Fibroblast of pulmonary artery (primary cell): ENCODE results near the gene KCNMA1.

Source experiments
- DNase-seq: peaks from one replicate; pipeline ENCODE4 v3.0.0-alpha.2; 2010; ENCODE audit warnings: low read depth
- H3K4me3 ChIP-seq: replicated peaks from 2 replicates; pipeline ENCODE4 v1.5.1; 2011; ENCODE audit warnings: low read depth, mild to moderate bottlenecking, control low read depth, low read length, moderate library complexity
- TF ChIP-seq, protein P1 (sequence below): IDR thresholded peaks from 2 replicates; pipeline ENCODE4 v1.5.1; 2011; ENCODE audit warnings: mild to moderate bottlenecking, control low read depth, low read length, inconsistent platforms; ENCODE audit errors: missing control alignments

Gene KCNMA1

DNA sequence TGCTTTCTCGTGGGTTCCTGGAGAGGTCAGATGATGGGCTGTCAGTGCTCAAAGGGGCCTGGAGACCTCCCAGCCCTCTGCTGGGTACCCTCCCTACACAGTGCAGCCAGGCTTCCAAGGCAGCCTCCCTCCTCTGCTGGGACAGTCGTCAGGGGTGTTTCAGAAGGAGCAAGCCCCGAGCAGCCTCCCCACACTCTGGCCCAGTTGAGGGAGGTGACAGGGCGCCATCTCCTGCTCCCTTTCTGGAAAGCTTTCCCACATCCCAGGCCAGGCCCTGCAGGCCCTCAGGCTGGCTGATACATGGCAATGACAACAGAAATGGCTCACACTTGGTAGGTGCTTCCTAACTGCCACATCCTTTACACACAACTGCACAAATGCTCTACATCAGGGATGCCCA lies 32.1 kb downstream of the KCNMA1 start:
- TF ChIP-seq, protein P1, sequence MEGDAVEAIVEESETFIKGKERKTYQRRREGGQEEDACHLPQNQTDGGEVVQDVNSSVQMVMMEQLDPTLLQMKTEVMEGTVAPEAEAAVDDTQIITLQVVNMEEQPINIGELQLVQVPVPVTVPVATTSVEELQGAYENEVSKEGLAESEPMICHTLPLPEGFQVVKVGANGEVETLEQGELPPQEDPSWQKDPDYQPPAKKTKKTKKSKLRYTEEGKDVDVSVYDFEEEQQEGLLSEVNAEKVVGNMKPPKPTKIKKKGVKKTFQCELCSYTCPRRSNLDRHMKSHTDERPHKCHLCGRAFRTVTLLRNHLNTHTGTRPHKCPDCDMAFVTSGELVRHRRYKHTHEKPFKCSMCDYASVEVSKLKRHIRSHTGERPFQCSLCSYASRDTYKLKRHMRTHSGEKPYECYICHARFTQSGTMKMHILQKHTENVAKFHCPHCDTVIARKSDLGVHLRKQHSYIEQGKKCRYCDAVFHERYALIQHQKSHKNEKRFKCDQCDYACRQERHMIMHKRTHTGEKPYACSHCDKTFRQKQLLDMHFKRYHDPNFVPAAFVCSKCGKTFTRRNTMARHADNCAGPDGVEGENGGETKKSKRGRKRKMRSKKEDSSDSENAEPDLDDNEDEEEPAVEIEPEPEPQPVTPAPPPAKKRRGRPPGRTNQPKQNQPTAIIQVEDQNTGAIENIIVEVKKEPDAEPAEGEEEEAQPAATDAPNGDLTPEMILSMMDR: no peak
- no peak overlapping the region for H3K4me3 ChIP-seq
- DNase-seq: no peak

DNA sequence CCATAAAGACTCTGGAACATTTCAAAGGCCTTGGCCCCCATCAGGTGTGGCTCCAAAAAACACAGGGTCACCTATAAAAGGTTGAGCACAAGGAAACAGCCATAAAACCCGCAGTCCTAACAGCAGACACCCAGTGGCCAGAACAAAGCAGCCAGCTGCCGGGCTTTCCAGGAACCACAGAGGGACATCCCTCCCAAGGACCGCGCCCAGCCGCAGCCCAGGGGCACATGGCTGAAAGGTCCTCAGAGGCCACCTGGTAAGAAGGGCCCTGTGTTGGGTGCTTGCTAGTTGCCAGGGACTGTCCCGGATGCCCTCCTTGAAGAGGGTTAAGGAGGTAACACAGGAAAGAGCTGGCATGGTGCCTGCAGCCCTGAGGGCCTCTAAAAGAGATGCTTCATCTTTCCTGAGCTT lies 32.7 kb downstream of the KCNMA1 start:
- TF ChIP-seq, protein P1: no peak
- H3K4me3 ChIP-seq: no peak overlapping the region
- no peak for DNase-seq

DNA sequence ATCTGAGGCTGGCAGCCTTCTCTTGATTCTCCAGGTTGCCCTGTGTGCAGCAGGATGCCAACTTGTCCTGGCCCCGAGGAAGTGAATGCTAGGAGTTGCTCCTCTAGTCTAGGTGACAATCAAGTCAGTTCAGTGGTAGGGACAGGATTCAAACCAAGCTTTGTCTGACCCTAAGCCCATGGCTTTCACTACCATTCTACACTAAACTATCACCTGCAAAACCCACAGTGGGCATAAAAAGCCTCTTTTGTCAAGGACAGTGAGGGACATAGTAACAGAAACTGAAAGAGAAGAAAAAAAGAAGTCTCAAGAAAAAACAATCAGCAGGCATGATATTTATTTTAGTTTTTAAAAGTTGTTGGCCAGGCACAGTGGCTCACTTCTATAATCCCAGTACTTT lies 33.5 kb downstream of the KCNMA1 start:
- no peak for DNase-seq
- no peak overlapping the region for H3K4me3 ChIP-seq
- TF ChIP-seq, protein P1: no peak

DNA sequence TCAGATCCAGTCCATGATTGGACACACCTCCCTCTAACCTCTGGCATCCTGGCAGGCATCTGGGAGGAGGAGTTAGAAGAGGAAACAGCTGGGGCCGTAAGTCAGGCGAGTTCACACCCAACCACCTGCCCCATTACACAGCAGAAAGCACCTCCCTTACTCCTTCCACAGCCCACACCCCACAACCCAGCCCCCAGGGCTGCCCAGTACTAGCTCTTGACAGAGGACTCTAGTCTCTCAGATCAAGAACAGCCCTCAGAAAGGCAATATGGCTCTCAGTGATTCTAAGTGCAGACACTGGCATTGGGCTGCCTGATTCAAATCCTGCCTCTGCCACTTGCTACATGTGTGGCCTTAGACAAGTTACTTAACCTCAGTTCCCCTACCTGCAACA lies 34.1 kb downstream of the KCNMA1 start:
- no peak for DNase-seq
- H3K4me3 ChIP-seq: no peak overlapping the region
- TF ChIP-seq, protein P1: no peak

DNA sequence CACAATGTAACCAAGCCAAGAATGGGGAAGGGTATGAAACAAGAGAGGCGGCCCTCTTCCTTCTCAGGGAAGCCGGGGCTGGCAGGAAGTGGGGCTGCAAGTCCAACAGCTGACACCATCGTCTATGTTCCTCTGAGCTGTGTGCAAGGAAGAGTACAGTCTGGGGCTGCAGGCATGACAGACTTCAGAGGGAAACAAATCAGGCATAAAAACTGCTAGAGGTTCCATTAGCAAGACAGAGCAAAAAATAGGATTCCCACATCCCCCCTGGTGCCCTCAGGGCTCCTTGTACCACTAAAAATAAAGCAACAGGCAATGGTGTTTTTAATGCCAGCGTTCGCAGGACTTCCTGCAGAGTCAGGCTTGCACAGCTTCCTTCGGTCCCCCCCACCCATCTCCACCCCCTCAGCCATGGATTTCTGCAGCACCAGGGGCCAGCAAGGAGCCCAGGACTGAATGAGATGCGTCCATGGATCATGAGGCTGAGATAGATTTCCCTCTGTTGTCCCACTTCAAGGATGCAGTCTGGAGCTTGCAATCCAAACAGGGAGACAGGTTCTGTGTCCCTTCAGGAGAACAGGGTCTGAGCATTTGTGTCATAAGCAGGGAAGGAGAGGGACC lies 34.6 kb downstream of the KCNMA1 start:
- H3K4me3 ChIP-seq: no peak overlapping the region
- TF ChIP-seq, protein P1: no peak
- DNase-seq: no peak

DNA sequence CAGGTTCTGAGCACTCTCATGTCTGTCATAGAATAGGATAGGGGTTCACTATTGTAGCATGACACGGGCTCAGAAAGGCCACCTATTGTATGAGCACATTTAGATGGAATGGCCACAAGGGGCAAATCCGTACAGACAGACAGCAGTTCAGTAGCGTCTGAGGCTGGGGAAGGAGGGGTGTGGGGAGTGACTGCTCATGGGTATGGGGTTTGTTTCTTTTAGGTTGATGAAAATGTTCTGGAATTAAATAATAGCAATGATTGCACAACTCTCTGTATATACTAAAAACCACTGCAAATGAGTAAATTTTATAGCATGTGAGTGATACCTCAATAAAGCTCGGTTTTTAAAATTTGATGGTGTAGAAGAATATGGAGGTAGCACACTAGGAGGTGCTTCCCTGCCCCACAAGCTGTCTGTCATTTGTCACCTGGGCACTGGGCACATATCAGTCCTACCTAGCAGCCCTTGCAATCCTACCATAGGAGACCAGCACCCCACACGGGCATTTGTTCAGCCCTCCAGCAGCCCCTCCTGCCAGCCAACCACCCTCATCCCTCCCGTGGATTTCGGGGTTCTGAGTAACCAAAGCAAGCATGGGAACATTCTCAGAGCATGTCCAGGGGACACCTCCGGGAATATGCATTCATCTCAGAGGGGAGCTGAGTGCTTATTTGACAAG lies 35.2 kb downstream of the KCNMA1 start:
- TF ChIP-seq, protein P1: no peak
- H3K4me3 ChIP-seq: no peak overlapping the region
- DNase-seq: no peak

DNA sequence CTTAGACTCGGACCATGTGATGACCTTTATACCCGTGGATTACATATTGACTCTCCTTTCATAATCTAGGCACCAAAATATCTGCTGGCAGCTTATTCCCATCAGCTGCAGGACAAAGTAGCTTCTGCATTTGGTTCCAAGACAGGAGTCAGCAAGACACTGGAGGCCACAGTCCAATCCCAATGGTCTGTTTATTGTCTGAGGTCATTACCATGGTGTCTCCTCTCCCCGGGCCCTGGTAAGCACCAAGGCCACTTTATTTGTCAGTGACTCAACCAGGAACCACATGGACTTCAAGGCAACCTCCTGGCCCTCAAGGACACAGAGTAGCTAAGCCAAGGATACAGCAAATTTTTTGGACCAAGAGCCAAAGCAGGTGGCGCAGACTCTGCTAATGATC lies 36.1 kb downstream of the KCNMA1 start:
- DNase-seq: no peak
- TF ChIP-seq, protein P1: no peak
- H3K4me3 ChIP-seq: no peak overlapping the region
